Left ventricle myocardium inferior (tissue), 1 donor: Measurements from ENCODE around the gene MLLT10. TPM values are rescaled to one million over a fixed set of nuclear protein-coding genes. Genes with fewer than 3 reads are reported as not detected.
"Not testable (repeated sequence)": the region's sequence is repeated elsewhere in the genome, so short reads cannot be mapped to it uniquely, and the experiment has no call there.

ENCODE experiments used
- DNase-seq: peaks from one replicate; pipeline ENCODE4 v3.0.0-alpha.2; 2020
- H3K27ac ChIP-seq: fragments of 200-600 bp; replicated peaks from 2 replicates; pipeline ENCODE4 v1.8.0; 2021
- H3K27me3 ChIP-seq: fragments of 200-600 bp; 2 replicates; pipeline ENCODE4 v1.8.0; 2021; ENCODE audit warnings: low read depth
- H3K36me3 ChIP-seq: fragments of 200-600 bp; 2 replicates; pipeline ENCODE4 v1.8.0; 2021
- H3K4me1 ChIP-seq: fragments of 200-600 bp; 2 replicates; pipeline ENCODE4 v1.8.0; 2021
- H3K4me3 ChIP-seq: fragments of 200-600 bp; 2 replicates; pipeline ENCODE4 v1.8.0; 2021; ENCODE audit warnings: mild to moderate bottlenecking, moderate library complexity
- H3K9me3 ChIP-seq: fragments of 200-600 bp; replicated peaks from 2 replicates; pipeline ENCODE4 v1.8.0; 2021
- intact Hi-C: fragments of 100-400 bp; cut with micrococcal nuclease; formaldehyde crosslinking; loops from one replicate; pipeline ENCODE4 v1.11.0; 2022
- total RNA-seq: library from RNA; stranded (reverse); fragmentation: NEBNext Ultra II Directional; extraction: Animal tissue kit (Norgen Biotek cat#: 25700); gene quantifications from one replicate; pipeline ENCODE4 v1.2.1, GENCODE V29; 2021
- TF ChIP-seq, protein P1 (sequence below): fragments of 200-600 bp; IDR thresholded peaks from 2 replicates; pipeline ENCODE4 v1.8.0; 2021; ENCODE audit warnings: antibody characterized with exemption, mild to moderate bottlenecking, borderline replicate concordance
- donor health status: DM: no; HTN: yes; CAD: no; lungs with severe emphysema.

MLLT10 gene
- total RNA-seq, 1 donor from 2014 or later, result 18.7 TPM

DNA sequence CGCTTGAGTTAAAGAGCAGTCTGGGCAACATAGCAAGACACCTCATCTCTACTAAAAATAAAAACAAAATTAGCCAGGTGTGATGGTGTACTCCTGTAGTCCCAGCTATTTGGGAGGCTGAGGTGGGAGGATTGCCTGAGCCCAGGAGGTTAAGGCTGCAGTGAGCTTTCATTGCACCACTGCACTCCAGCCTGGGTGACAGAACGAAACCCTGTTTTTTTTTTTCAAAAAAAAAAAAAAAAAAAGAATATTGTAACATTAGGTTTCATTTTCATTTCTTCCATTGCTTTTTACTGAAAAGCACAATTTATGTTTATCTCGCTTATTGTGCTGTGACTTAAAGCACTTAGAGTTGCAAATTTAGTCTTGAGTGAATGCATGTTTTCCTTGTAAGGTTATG is 80.0 kb downstream of the MLLT10 start:
- Histone ChIP-seq H3K4me3 (no peak overlapping the region), H3K27ac (no peak overlapping the region), H3K9me3 (no peaks in the 10 kb centered on the region), H3K4me1 (peaks cover 7% of the 10 kb centered on the region), H3K36me3 (no peaks in the 10 kb centered on the region), H3K27me3 (no peaks in the 10 kb centered on the region)
- no peak for DNase-seq
- TF ChIP-seq, protein P1, sequence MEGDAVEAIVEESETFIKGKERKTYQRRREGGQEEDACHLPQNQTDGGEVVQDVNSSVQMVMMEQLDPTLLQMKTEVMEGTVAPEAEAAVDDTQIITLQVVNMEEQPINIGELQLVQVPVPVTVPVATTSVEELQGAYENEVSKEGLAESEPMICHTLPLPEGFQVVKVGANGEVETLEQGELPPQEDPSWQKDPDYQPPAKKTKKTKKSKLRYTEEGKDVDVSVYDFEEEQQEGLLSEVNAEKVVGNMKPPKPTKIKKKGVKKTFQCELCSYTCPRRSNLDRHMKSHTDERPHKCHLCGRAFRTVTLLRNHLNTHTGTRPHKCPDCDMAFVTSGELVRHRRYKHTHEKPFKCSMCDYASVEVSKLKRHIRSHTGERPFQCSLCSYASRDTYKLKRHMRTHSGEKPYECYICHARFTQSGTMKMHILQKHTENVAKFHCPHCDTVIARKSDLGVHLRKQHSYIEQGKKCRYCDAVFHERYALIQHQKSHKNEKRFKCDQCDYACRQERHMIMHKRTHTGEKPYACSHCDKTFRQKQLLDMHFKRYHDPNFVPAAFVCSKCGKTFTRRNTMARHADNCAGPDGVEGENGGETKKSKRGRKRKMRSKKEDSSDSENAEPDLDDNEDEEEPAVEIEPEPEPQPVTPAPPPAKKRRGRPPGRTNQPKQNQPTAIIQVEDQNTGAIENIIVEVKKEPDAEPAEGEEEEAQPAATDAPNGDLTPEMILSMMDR, result no peak
- intact Hi-C loops, result no loop called here

DNA sequence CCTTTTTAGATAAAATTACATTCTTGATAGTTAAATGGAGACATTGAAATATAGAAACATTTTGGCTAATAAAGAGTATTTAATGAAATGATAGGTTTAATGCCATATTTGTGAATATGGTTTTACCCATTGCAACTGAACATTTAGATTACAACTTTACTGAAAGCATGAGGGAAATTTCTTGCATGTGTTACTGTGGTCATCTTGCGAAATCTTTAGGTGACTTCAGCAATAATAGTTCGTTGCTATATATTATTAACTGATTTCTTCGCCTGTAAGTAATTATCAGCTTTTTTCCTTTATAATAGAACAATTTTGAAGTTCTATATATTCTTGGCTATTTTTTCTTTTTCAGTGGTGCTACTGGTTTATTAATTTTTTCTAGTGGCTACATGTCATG is 83.2 kb downstream of the MLLT10 start:
- Histone ChIP-seq H3K27me3 (no peaks in the 10 kb centered on the region), H3K9me3 (no peaks in the 10 kb centered on the region), H3K4me1 (no peaks in the 10 kb centered on the region), H3K4me3 (no peak overlapping the region), H3K36me3 (no peaks in the 10 kb centered on the region), H3K27ac (no peak overlapping the region)
- no peak for DNase-seq
- intact Hi-C loops, result no loop called here
- TF ChIP-seq, protein P1, result no peak

DNA sequence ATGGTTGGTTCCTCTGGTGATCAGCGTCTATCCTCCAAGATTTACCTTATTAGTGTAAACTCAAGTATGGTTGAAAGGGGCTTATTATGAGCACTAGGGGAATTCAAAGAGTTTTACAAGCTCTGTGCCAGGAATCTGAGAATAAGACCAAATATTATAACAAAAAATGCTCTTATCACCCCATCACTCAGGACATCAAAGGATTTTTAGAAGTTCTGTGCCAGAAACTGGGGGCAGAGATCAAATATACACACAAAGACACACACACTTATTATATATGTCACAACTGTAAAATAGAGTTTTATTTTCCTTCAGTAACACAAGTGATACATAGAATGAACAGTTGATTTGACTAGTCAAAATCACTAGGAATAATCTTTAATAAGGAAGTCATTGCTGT is 89.3 kb downstream of the MLLT10 start:
- H3K9me3 ChIP-seq, result no peaks in the 10 kb centered on the region
- TF ChIP-seq, protein P1, result no peak
- H3K27ac ChIP-seq, result no peak overlapping the region
- peaks cover 18% of the 10 kb centered on the region for H3K4me1 ChIP-seq
- H3K36me3 ChIP-seq, result peaks cover 17% of the 10 kb centered on the region
- no peak for DNase-seq
- no peaks in the 10 kb centered on the region for H3K27me3 ChIP-seq
- no peak overlapping the region for H3K4me3 ChIP-seq
- intact Hi-C loops, result no loop called here

DNA sequence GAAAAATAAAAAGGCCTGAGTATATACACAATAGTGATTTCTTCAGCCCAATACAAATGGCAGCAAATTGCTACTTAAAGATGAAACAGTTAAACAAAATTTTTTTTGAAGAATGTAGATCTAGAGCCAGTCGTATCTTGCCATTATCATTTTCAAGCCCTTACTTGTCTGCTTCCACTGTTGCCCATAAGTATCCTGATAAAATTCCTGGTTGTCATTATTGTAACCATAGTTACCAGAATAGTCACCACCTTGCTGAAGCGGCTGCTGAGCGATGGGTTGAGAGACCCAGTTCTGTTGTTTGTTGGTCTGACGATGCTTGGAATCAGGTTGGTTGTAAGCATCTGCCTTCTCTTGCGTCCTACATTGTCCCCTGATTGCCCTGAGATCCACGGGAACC is 90.4 kb downstream of the MLLT10 start:
- DNase-seq, H3K27ac ChIP-seq, intact Hi-C loops, H3K4me3 ChIP-seq, H3K27me3 ChIP-seq, H3K9me3 ChIP-seq: not testable (repeated sequence)
- peaks cover 17% of the 10 kb centered on the region for H3K36me3 ChIP-seq
- H3K4me1 ChIP-seq, result peaks cover 18% of the 10 kb centered on the region

DNA sequence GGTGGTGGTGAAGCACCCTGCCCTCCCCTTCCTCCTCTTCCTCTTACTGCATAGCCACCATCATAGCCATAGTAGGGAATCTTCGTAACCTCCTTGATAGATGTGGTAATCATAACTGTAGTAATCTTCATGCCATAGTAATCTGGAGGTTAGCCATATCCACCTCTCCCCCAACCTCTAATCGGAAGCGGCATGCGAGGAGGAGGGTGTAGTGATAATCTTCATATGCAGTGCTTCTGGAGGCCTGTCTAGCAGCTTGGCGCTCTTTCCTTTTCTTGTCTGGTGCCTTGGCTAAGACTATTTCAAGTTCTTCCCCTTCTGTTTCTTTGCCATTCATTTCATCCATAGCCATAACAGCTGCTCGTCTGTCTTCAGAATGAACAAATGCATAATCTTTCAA is 90.9 kb downstream of the MLLT10 start:
- DNase-seq, result no peak
- Histone ChIP-seq H3K27ac (no peak overlapping the region), H3K9me3 (no peaks in the 10 kb centered on the region), H3K4me3 (no peak overlapping the region), H3K36me3 (peaks cover 17% of the 10 kb centered on the region), H3K4me1 (peaks cover 18% of the 10 kb centered on the region), H3K27me3 (no peaks in the 10 kb centered on the region)
- intact Hi-C loops, result no loop called here
- TF ChIP-seq, protein P1, result no peak

DNA sequence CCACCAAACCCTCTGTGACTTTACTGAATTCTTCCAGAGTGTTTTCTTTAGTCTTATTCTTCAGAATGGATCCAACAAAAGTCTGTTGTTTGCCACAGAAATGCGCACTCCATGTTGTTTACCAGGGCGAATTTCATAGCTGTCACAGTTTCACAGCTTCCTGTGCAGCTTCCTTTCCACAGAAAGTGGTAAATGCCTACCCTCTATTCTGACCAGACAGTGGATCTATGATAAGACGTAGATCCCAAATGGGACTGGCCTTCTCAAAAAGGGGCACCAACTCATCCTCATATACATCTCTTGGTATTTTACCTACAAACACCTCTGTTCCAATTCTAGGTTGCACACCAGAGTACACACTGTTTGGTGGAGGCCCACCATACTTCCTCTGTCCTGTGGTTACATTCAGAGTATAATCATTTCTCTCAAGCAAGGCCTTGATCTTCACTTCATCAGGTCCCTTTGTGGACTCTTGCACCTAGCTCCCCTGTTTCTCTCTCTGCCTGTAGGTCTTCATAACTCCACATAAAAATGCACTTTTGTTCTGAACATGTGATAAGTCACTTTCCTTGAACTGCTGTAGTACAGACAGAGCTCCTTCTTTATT is 91.7 kb downstream of the MLLT10 start:
- intact Hi-C loops, result no loop called here
- Histone ChIP-seq H3K4me1 (peaks cover 18% of the 10 kb centered on the region), H3K36me3 (peaks cover 17% of the 10 kb centered on the region), H3K27me3 (no peaks in the 10 kb centered on the region), H3K27ac (no peak overlapping the region), H3K4me3 (no peak overlapping the region), H3K9me3 (no peaks in the 10 kb centered on the region)
- TF ChIP-seq, protein P1, result no peak
- DNase-seq, result no peak
